Endothelial cell of umbilical vein (primary cell): ENCODE results near the gene MINDY2. TPM values are rescaled to one million over a fixed set of nuclear protein-coding genes. Genes with fewer than 3 reads are reported as not detected.

ENCODE experiments used
- BruUV-seq: library from RNA; stranded (reverse); fragments of 400-500 nt; replicated peaks from 2 replicates; lab custom pipeline; 2021; lab: Mats Ljungman, UMichigan
- CTCF ChIA-PET: fragments of 300-600, 350-600 bp; sonication (Branson Sonifier 250); formaldehyde crosslinking; loops from one replicate; lab custom pipeline; 2021; ENCODE audit warnings: antibody characterized with exemption, inconsistent platforms; lab: Charles Lee
- POLR2A ChIA-PET: fragments of 300-600, 350-600 bp; sonication (Branson Sonifier 250); formaldehyde crosslinking; loops from one replicate; lab custom pipeline; 2021; ENCODE audit warnings: antibody characterized with exemption, inconsistent platforms; lab: Charles Lee
- DNase-seq: peaks from one replicate; pipeline ENCODE4 v3.0.0-alpha.2; 2011; ENCODE audit warnings: low read depth, low spot score
- FAIRE-seq: peaks from 2 replicates; lab custom pipeline; 2011; peaks lifted over from hg19 to GRCh38; lab: Jason Lieb, UNC
- H2AFZ ChIP-seq: 2 replicates; pipeline ENCODE4 v1.6.0; 2012; ENCODE audit warnings: low read depth, low read length, control low read depth, inconsistent platforms
- H3K27ac ChIP-seq: 2 replicates; pipeline ENCODE4 v1.5.1; 2011; ENCODE audit warnings: low read depth, mild to moderate bottlenecking, control low read depth, low read length, moderate library complexity; ENCODE audit not compliant: insufficient read depth
- H3K27me3 ChIP-seq, 2 experiments: 2 replicates each; pipeline versions ENCODE4 v1.6.0 to v1.6.1; 2011; ENCODE audit warnings: low read length in 2 of 2, mixed read lengths in 1 of 2; ENCODE audit not compliant: control insufficient read depth in 2 of 2, insufficient read depth in 2 of 2
- H3K36me3 ChIP-seq, 2 experiments: 2 replicates in 1 of 2; 3 replicates in 1 of 2; pipeline ENCODE4 v1.5.1; 2011; ENCODE audit warnings: low read length in 2 of 2, mild to moderate bottlenecking in 1 of 2, moderate library complexity in 1 of 2; ENCODE audit not compliant: control insufficient read depth in 2 of 2, insufficient read depth in 2 of 2; ENCODE audit errors: extremely low read depth in 1 of 2
- H3K4me1 ChIP-seq: 3 replicates; pipeline ENCODE4 v1.5.1; 2011; ENCODE audit warnings: mild to moderate bottlenecking, low read length; ENCODE audit not compliant: control insufficient read depth, insufficient read depth; ENCODE audit errors: extremely low read depth
- H3K4me2 ChIP-seq: 2 replicates; pipeline ENCODE4 v1.6.1; 2011; ENCODE audit warnings: low read length, control low read depth, mixed read lengths; ENCODE audit not compliant: insufficient read depth
- H3K4me3 ChIP-seq, 3 experiments: fragments of 200-600 bp in 1 of 3; sonication (generic), shearing (Covaris generic) in 1 of 3; replicated peaks in 1 of 3; 2 replicates each; pipeline ENCODE4 v1.5.1; 2011 to 2016; ENCODE audit warnings: control low read depth in 3 of 3, low read length in 3 of 3, mild to moderate bottlenecking in 2 of 3, inconsistent platforms in 1 of 3, low read depth in 1 of 3, moderate library complexity in 1 of 3; ENCODE audit not compliant: insufficient read depth in 1 of 3
- H3K79me2 ChIP-seq: 2 replicates; pipeline ENCODE4 v1.6.0; 2012; ENCODE audit warnings: low read length, inconsistent platforms; ENCODE audit not compliant: control insufficient read depth, insufficient read depth
- H3K9ac ChIP-seq: replicated peaks from 2 replicates; pipeline ENCODE3; 2011; ENCODE audit warnings: low read length, control low read depth; ENCODE audit not compliant: insufficient read depth; ENCODE audit errors: extremely low read depth
- H3K9me1 ChIP-seq: replicated peaks from 3 replicates; pipeline ENCODE4 v1.6.0; 2011; ENCODE audit warnings: mild to moderate bottlenecking, low read length; ENCODE audit not compliant: control insufficient read depth, insufficient read depth; ENCODE audit errors: extremely low read depth
- H3K9me3 ChIP-seq: replicated peaks from 2 replicates; pipeline ENCODE4 v1.5.1; 2012; ENCODE audit warnings: low read length, inconsistent platforms; ENCODE audit not compliant: control insufficient read depth, insufficient read depth
- H4K20me1 ChIP-seq: replicated peaks from 2 replicates; pipeline ENCODE3; 2011; ENCODE audit warnings: mild to moderate bottlenecking, low read length; ENCODE audit not compliant: control insufficient read depth, insufficient read depth; ENCODE audit errors: extremely low read depth
- CTCF ChIP-seq, 2 donors: IDR thresholded peaks; 1 replicate in 1 of 2; 2 replicates in 1 of 2; pipeline ENCODE4 v1.5.1; 2011; ENCODE audit warnings: low read length in 2 of 2, mild to moderate bottlenecking in 2 of 2, moderate library complexity in 2 of 2, control low read depth in 1 of 2, inconsistent platforms in 1 of 2, low read depth in 1 of 2; ENCODE audit not compliant: insufficient read depth in 1 of 2; ENCODE audit errors: extremely low read depth in 1 of 2
- EZH2 ChIP-seq: IDR thresholded peaks from 2 replicates; pipeline ENCODE4 v1.6.1; 2012; ENCODE audit warnings: borderline replicate concordance, low read depth, mild to moderate bottlenecking, moderate library complexity, low read length, inconsistent platforms; ENCODE audit not compliant: severe bottlenecking
- FOS ChIP-seq: IDR thresholded peaks from 2 replicates; pipeline ENCODE4 v1.6.1; 2011; ENCODE audit warnings: mild to moderate bottlenecking, low read length, moderate library complexity, borderline replicate concordance; ENCODE audit not compliant: insufficient read depth
- GATA2 ChIP-seq: IDR thresholded peaks from 2 replicates; pipeline ENCODE4 v1.7.0; 2011; ENCODE audit warnings: low read depth, mild to moderate bottlenecking, moderate library complexity, mixed read lengths, low read length; ENCODE audit not compliant: insufficient read length, insufficient read depth
- JUN ChIP-seq: IDR thresholded peaks from 2 replicates; pipeline ENCODE4 v1.6.1; 2011; ENCODE audit warnings: borderline replicate concordance, low read depth; ENCODE audit not compliant: insufficient read length, insufficient read depth
- MAX ChIP-seq: IDR thresholded peaks from 2 replicates; pipeline ENCODE4 v1.6.1; 2011; ENCODE audit not compliant: insufficient read depth, insufficient read length
- MYC ChIP-seq: IDR thresholded peaks from one replicate; pipeline ENCODE4 v1.6.1; 2011; ENCODE audit warnings: mild to moderate bottlenecking, low read depth, low read length
- POLR2A ChIP-seq: IDR thresholded peaks from 2 replicates; pipeline ENCODE4 v1.6.1; 2012; ENCODE audit warnings: low read depth, mild to moderate bottlenecking, control low read depth, low read length
- POLR2AphosphoS5 ChIP-seq: IDR thresholded peaks from 2 replicates; pipeline ENCODE4 v1.6.1; 2012; ENCODE audit warnings: low read depth, mild to moderate bottlenecking, control low read depth, low read length, moderate library complexity; ENCODE audit not compliant: insufficient read depth
- dilution Hi-C: fragments of 300-500 bp; cut with MboI; formaldehyde crosslinking; loops from one replicate; pipeline ENCODE4 v1.15.0; 2019; ENCODE audit warnings: low sequenced_read_pairs; ENCODE audit not compliant: extremely low pct_ligation_motif_present
- intact Hi-C: fragments of 100-400 bp; cut with micrococcal nuclease; formaldehyde crosslinking; loops from one replicate; pipeline ENCODE4 v1.10.0; 2022
- polyA plus RNA-seq, 4 experiments: library from polyadenylated mRNA; depleted of rRNA in 3 of 4; stranded (reverse) in 3 of 4; unstranded in 1 of 4; fragments of >200 nt; gene quantifications; 2 replicates each; pipeline versions ENCODE4 v1.2.1 to v1.2.3, GENCODE V29; 2011 to 2012; ENCODE audit warnings: missing spikeins in 1 of 4
- total RNA-seq: library from RNA; stranded (reverse); gene quantifications from 2 replicates; pipeline ENCODE4 v1.2.3, GENCODE V29; 2021

Gene MINDY2
- total and polyA plus RNA-seq, 2 donors (not counting 3 experiments of a cell fraction or from before 2014, with no cell fraction given): 1.6 to 13.7 TPM

- DNase-seq: no peak
- no peak for FAIRE-seq
- CTCF ChIA-PET: interaction anchor here (0.6 to 1.6 kb wide), 3 partner anchors 47 to 458 kb away, joined by 3 to 4 read pairs (median 3); partner anchors contain the start of gene MINDY2
Measured at GRCh38 chr15:58724466-58724865, 46.6 kb upstream of the MINDY2 start.

More at GRCh38 chr15:58724466-58724865, 46.6 kb upstream of the MINDY2 start:
- H3K27ac ChIP-seq: no peak overlapping the region
- no TSS peak for BruUV-seq
- dilution Hi-C loops (no loop called here), intact Hi-C loops (no loop called here)
- no peak overlapping the region for H2AFZ ChIP-seq
- H3K9me3 ChIP-seq: no peaks in the 10 kb centered on the region
- H3K27me3 ChIP-seq: no peaks in the 10 kb centered on the region
- POLR2A ChIA-PET: no interaction called here
- H3K36me3 ChIP-seq: no peaks in the 10 kb centered on the region
- no peaks in the 10 kb centered on the region for H3K4me1 ChIP-seq
- TF ChIP-seq JUN (no peak), MYC (no peak), FOS (no peak), GATA2 (no peak), POLR2A (no peak), CTCF (IDR thresholded peaks at IDR 0.05; ENCODE audit: extremely low read depth in 1 of 2, insufficient read depth in 1 of 2, low read depth in 1 of 2, low read length in 2 of 2) (no peak), EZH2 (no peak), POLR2AphosphoS5 (no peak), MAX (no peak)
- H3K9ac ChIP-seq: no peak overlapping the region
- H4K20me1 ChIP-seq: peaks cover 2% of the 10 kb centered on the region
- no peak overlapping the region for H3K4me2 ChIP-seq
- H3K4me3 ChIP-seq: no peak overlapping the region
- peaks cover 86% of the 10 kb centered on the region for H3K79me2 ChIP-seq
- no peaks in the 10 kb centered on the region for H3K9me1 ChIP-seq
